ENCODE results near the gene FMN1.

The FMN1 gene

GRCh38 chr15:33098094-33099058, 96.1 kb downstream of the FMN1 start:
- Histone ChIP-seq H3K9me3 (ENCODE audit: control insufficient read depth in 2 of 2, low read length in 2 of 2) (no peaks in the 10 kb centered on the region), H3K36me3 (ENCODE audit: control insufficient read depth in 2 of 2, insufficient read depth in 2 of 2, low read length in 2 of 2) (no peaks in the 10 kb centered on the region), H3K27ac (ENCODE audit: low read depth in 2 of 2, low read length in 2 of 2) (no peak overlapping the region), H3K27me3 (ENCODE audit: control insufficient read depth in 2 of 2, insufficient read depth in 2 of 2, low read length in 2 of 2) (no peaks in the 10 kb centered on the region), H3K4me3 (ENCODE audit: low read length in 2 of 2) (no peak overlapping the region), H3K4me1 (ENCODE audit: control insufficient read depth in 2 of 2, insufficient read depth in 2 of 2, low read length in 2 of 2) (no peaks in the 10 kb centered on the region), H3K9ac (ENCODE audit: low read depth in 1 of 2, low read length in 2 of 2) (no peak overlapping the region)

- no peaks in the 10 kb centered on the region for H3K27me3 ChIP-seq (ENCODE audit: control insufficient read depth in 2 of 2, insufficient read depth in 2 of 2, low read length in 2 of 2)
- no peak overlapping the region for H3K9ac ChIP-seq (ENCODE audit: low read depth in 1 of 2, low read length in 2 of 2)
- H3K27ac ChIP-seq (ENCODE audit: low read depth in 2 of 2, low read length in 2 of 2): no peak overlapping the region
- H3K9me3 ChIP-seq (ENCODE audit: control insufficient read depth in 2 of 2, low read length in 2 of 2): no peaks in the 10 kb centered on the region
- H3K4me1 ChIP-seq (ENCODE audit: control insufficient read depth in 2 of 2, insufficient read depth in 2 of 2, low read length in 2 of 2): peaks cover 4 to 9% of the 10 kb centered on the region in 2 donors
- no peaks in the 10 kb centered on the region for H3K36me3 ChIP-seq (ENCODE audit: control insufficient read depth in 2 of 2, insufficient read depth in 2 of 2, low read length in 2 of 2)
- H3K4me3 ChIP-seq (ENCODE audit: low read length in 2 of 2): no peak overlapping the region
Observed at GRCh38 chr15:33096134-33096533, 98.4 kb downstream of the FMN1 start.

GRCh38 chr15:33095641-33096040, 98.9 kb downstream of the FMN1 start:
- Histone ChIP-seq H3K4me1 (ENCODE audit: control insufficient read depth in 2 of 2, insufficient read depth in 2 of 2, low read length in 2 of 2) (peaks cover 4 to 9% of the 10 kb centered on the region in 2 donors), H3K9me3 (ENCODE audit: control insufficient read depth in 2 of 2, low read length in 2 of 2) (no peaks in the 10 kb centered on the region), H3K27me3 (ENCODE audit: control insufficient read depth in 2 of 2, insufficient read depth in 2 of 2, low read length in 2 of 2) (no peaks in the 10 kb centered on the region), H3K27ac (ENCODE audit: low read depth in 2 of 2, low read length in 2 of 2) (no peak overlapping the region), H3K4me3 (ENCODE audit: low read length in 2 of 2) (no peak overlapping the region), H3K9ac (ENCODE audit: low read depth in 1 of 2, low read length in 2 of 2) (no peak overlapping the region), H3K36me3 (ENCODE audit: control insufficient read depth in 2 of 2, insufficient read depth in 2 of 2, low read length in 2 of 2) (no peaks in the 10 kb centered on the region)

DNA sequence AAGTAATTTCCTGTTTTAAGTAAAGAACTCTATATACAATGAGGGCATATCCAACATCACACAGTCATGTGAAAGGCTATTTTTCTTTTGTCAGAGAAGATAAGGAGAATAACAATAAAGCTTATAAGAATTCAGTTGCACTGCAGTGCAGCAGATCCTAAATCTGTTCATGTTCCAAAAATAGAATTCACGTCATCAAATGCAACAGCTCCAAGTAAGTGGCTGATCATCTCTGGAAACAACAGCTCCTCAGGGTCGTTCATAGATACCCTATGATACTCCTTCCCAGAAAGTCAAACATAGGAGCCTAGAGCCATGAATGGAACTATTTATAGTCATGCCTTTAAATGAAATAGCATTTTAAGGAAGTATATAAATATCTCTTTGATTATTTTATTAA, 100.2 kb downstream of the FMN1 start:
- H3K4me3 ChIP-seq (ENCODE audit: low read length in 2 of 2): no peak overlapping the region
- no peak overlapping the region for H3K9ac ChIP-seq (ENCODE audit: low read depth in 1 of 2, low read length in 2 of 2)
- no peaks in the 10 kb centered on the region for H3K36me3 ChIP-seq (ENCODE audit: control insufficient read depth in 2 of 2, insufficient read depth in 2 of 2, low read length in 2 of 2)
- no peak overlapping the region for H3K27ac ChIP-seq (ENCODE audit: low read depth in 2 of 2, low read length in 2 of 2)
- no peaks in the 10 kb centered on the region for H3K27me3 ChIP-seq (ENCODE audit: control insufficient read depth in 2 of 2, insufficient read depth in 2 of 2, low read length in 2 of 2)
- no peaks in the 10 kb centered on the region for H3K9me3 ChIP-seq (ENCODE audit: control insufficient read depth in 2 of 2, low read length in 2 of 2)
- H3K4me1 ChIP-seq (ENCODE audit: control insufficient read depth in 2 of 2, insufficient read depth in 2 of 2, low read length in 2 of 2): peaks cover 5 to 20% of the 10 kb centered on the region in 2 donors

DNA sequence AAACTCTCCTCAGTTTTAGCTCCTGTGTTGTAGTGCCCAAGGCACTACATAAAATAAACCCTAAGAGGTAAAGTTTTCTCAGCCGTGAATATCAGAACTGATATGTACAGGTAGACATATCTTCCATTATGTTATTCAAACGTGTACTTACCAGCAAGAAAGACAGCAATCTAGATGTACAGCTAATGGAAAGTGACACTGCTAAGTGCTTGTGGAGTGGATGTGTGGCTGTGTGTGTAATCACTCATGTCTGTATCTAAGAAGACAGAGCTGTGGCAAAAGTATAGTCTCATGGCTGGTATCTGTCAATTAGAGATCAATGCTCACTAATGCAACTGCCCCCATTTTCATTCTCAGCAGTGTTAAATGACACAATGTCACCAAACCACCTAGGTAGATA, 101.3 kb downstream of the FMN1 start:
- Histone ChIP-seq H3K9ac (ENCODE audit: low read depth in 1 of 2, low read length in 2 of 2) (no peak overlapping the region), H3K9me3 (ENCODE audit: control insufficient read depth in 2 of 2, low read length in 2 of 2) (no peaks in the 10 kb centered on the region), H3K4me1 (ENCODE audit: control insufficient read depth in 2 of 2, insufficient read depth in 2 of 2, low read length in 2 of 2) (peaks cover 13 to 24% of the 10 kb centered on the region in 2 donors), H3K27ac (ENCODE audit: low read depth in 2 of 2, low read length in 2 of 2) (no peak overlapping the region), H3K27me3 (ENCODE audit: control insufficient read depth in 2 of 2, insufficient read depth in 2 of 2, low read length in 2 of 2) (no peaks in the 10 kb centered on the region), H3K4me3 (ENCODE audit: low read length in 2 of 2) (no peak overlapping the region), H3K36me3 (ENCODE audit: control insufficient read depth in 2 of 2, insufficient read depth in 2 of 2, low read length in 2 of 2) (no peaks in the 10 kb centered on the region)

DNA sequence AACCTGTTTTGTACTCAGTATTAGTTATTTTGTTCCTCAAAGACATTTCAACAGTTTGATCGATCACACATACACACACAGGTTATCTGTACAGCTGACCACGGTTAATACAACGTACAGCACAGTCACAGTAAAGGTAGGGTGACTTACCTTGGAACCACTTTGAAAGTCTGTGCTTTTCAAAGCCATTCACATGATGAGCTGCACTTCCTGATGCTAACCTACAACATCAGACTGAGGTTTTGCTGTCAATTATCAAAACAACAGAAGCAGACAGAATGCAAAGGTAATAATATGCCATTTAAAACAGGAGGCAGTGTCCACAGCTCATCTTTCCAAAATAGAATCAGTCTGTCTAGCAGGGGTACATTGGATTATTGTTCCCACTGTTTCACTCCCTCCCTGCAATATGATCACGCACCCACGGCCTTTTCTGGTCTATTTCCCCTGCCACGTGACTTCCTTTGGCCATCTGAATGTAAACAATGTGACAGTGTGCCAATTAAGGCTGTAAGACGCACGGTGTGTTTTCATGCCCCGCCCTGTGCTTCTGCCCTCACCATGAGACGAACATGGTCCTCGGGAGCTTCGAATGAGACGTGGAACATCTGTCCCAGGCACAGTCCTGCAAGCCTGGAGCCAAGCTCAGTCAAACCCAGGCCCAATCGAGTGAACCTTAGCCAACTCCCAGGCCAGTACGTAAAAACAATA, 102.4 kb downstream of the FMN1 start:
- Histone ChIP-seq H3K4me1 (ENCODE audit: control insufficient read depth in 2 of 2, insufficient read depth in 2 of 2, low read length in 2 of 2) (peaks cover 13 to 24% of the 10 kb centered on the region in 2 donors), H3K9ac (ENCODE audit: low read depth in 1 of 2, low read length in 2 of 2) (no peak overlapping the region), H3K27me3 (ENCODE audit: control insufficient read depth in 2 of 2, insufficient read depth in 2 of 2, low read length in 2 of 2) (no peaks in the 10 kb centered on the region), H3K4me3 (ENCODE audit: low read length in 2 of 2) (peak overlapping the region in 1 of 2 donors; percentile 21), H3K27ac (ENCODE audit: low read depth in 2 of 2, low read length in 2 of 2) (no peak overlapping the region), H3K36me3 (ENCODE audit: control insufficient read depth in 2 of 2, insufficient read depth in 2 of 2, low read length in 2 of 2) (no peaks in the 10 kb centered on the region), H3K9me3 (ENCODE audit: control insufficient read depth in 2 of 2, low read length in 2 of 2) (no peaks in the 10 kb centered on the region)

GRCh38 chr15:33089878-33090757, 104.4 kb downstream of the FMN1 start:
- Histone ChIP-seq H3K4me3 (ENCODE audit: low read length in 2 of 2) (no peak overlapping the region), H3K27ac (ENCODE audit: low read depth in 2 of 2, low read length in 2 of 2) (peak overlapping the region; percentile 15 to 60)

GRCh38 chr15:33089165-33089877, 105.2 kb downstream of the FMN1 start:
- Histone ChIP-seq H3K27ac (ENCODE audit: low read depth in 2 of 2, low read length in 2 of 2) (peak overlapping the region in 1 of 2 donors; percentile 60), H3K36me3 (ENCODE audit: control insufficient read depth in 2 of 2, insufficient read depth in 2 of 2, low read length in 2 of 2) (no peaks in the 10 kb centered on the region), H3K27me3 (ENCODE audit: control insufficient read depth in 2 of 2, insufficient read depth in 2 of 2, low read length in 2 of 2) (no peaks in the 10 kb centered on the region), H3K9ac (ENCODE audit: low read depth in 1 of 2, low read length in 2 of 2) (peak overlapping the region in 1 of 2 donors; percentile 27), H3K4me3 (ENCODE audit: low read length in 2 of 2) (peak overlapping the region in 1 of 2 donors; percentile 39), H3K9me3 (ENCODE audit: control insufficient read depth in 2 of 2, low read length in 2 of 2) (no peaks in the 10 kb centered on the region), H3K4me1 (ENCODE audit: control insufficient read depth in 2 of 2, insufficient read depth in 2 of 2, low read length in 2 of 2) (peaks cover 13 to 24% of the 10 kb centered on the region in 2 donors)

More at GRCh38 chr15:33089878-33090757, 104.4 kb downstream of the FMN1 start:
- no peaks in the 10 kb centered on the region for H3K36me3 ChIP-seq (ENCODE audit: control insufficient read depth in 2 of 2, insufficient read depth in 2 of 2, low read length in 2 of 2)
- no peaks in the 10 kb centered on the region for H3K27me3 ChIP-seq (ENCODE audit: control insufficient read depth in 2 of 2, insufficient read depth in 2 of 2, low read length in 2 of 2)
- H3K9ac ChIP-seq (ENCODE audit: low read depth in 1 of 2, low read length in 2 of 2): no peak overlapping the region
- H3K9me3 ChIP-seq (ENCODE audit: control insufficient read depth in 2 of 2, low read length in 2 of 2): no peaks in the 10 kb centered on the region
- peaks cover 13 to 24% of the 10 kb centered on the region in 2 donors for H3K4me1 ChIP-seq (ENCODE audit: control insufficient read depth in 2 of 2, insufficient read depth in 2 of 2, low read length in 2 of 2)

DNA sequence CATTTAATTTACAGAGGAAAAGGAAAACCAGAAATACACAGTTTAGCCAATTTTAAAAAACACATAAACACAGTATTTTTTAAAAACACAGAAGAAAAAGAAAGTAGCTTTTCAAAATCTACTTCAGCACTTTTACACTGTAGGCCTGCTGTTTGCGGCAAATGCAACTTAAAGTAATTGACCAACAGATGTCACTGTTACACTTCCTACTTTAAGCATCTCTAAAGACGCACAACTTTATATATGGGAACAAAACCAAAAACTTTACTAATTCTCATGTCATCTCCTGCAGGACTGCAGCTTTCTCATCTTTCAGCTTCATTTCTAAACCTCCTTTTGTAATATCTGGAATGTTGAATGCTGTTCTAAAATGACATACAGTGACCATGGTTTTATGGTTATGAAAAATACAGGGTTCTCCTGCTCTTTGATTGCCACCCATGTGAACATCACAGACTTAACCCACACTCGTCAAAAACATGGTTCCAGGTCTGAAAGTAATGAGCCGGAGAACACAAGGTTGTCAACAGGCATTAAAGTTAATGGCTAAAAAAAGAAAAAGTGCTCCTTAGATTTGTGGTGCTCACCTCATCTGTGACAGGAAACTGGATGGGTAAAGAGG, 107.9 kb downstream of the FMN1 start:
- Histone ChIP-seq H3K9ac (ENCODE audit: low read depth in 1 of 2, low read length in 2 of 2) (no peak overlapping the region), H3K27ac (ENCODE audit: low read depth in 2 of 2, low read length in 2 of 2) (no peak overlapping the region), H3K36me3 (ENCODE audit: control insufficient read depth in 2 of 2, insufficient read depth in 2 of 2, low read length in 2 of 2) (no peaks in the 10 kb centered on the region), H3K4me3 (ENCODE audit: low read length in 2 of 2) (no peak overlapping the region), H3K4me1 (ENCODE audit: control insufficient read depth in 2 of 2, insufficient read depth in 2 of 2, low read length in 2 of 2) (peaks cover 8 to 15% of the 10 kb centered on the region in 2 donors), H3K9me3 (ENCODE audit: control insufficient read depth in 2 of 2, low read length in 2 of 2) (no peaks in the 10 kb centered on the region), H3K27me3 (ENCODE audit: control insufficient read depth in 2 of 2, insufficient read depth in 2 of 2, low read length in 2 of 2) (no peaks in the 10 kb centered on the region)
